IMR-90 (cell line): ENCODE results near the gene SLC6A2. TPM values are rescaled to one million over a fixed set of nuclear protein-coding genes. Genes with fewer than 3 reads are reported as not detected.

Source experiments
- ATAC-seq: fragments of 200-7000 bp; cut with Tn5 transposase; 2 replicates; pipeline ENCODE4 v1.9.1; 2020; ENCODE audit warnings: low read depth, mild to moderate bottlenecking, moderate library complexity
- BruUV-seq: library from RNA; stranded (reverse); fragments of 400-500 nt; replicated peaks from 2 replicates; lab custom pipeline; 2021; lab: Mats Ljungman, UMichigan
- CTCF ChIA-PET: fragments of 300-600 bp; formaldehyde crosslinking; extraction: SDS; loops from one replicate; lab custom pipeline; 2021; ENCODE audit warnings: antibody characterized with exemption; lab: Yijun Ruan, JAX
- POLR2A ChIA-PET: fragments of 300-600 bp; sonication (Branson Sonifier 250); formaldehyde crosslinking; loops from one replicate; lab custom pipeline; 2022; ENCODE audit warnings: antibody characterized with exemption; ENCODE audit not compliant: unreplicated experiment; lab: Charles Lee
- DNase-seq: peaks from one replicate; pipeline ENCODE4 v3.0.0; 2013
- H2AFZ ChIP-seq: replicated peaks from 2 replicates; pipeline ENCODE3; 2013; ENCODE audit warnings: low read length, mild to moderate bottlenecking; ENCODE audit not compliant: poor library complexity
- H2AK5ac ChIP-seq: 2 replicates; pipeline ENCODE4 v1.6.1; 2013; ENCODE audit warnings: low read depth, low read length, inconsistent platforms
- H2AK9ac ChIP-seq: replicated peaks from 2 replicates; pipeline ENCODE3; 2013; ENCODE audit warnings: mild to moderate bottlenecking, low read depth, low read length, moderate library complexity; ENCODE audit not compliant: poor library complexity
- H2BK120ac ChIP-seq: 2 replicates; pipeline ENCODE4 v1.6.1; 2013; ENCODE audit warnings: low read depth, low read length, inconsistent platforms
- H2BK15ac ChIP-seq: 3 replicates; pipeline ENCODE4 v1.6.1; 2013; ENCODE audit warnings: low read depth, low read length, inconsistent platforms
- H2BK20ac ChIP-seq: 2 replicates; pipeline ENCODE4 v1.6.1; 2013; ENCODE audit warnings: low read depth, mild to moderate bottlenecking, inconsistent platforms, low read length, moderate library complexity
- H2BK5ac ChIP-seq: 2 replicates; pipeline ENCODE4 v1.6.1; 2013; ENCODE audit warnings: mild to moderate bottlenecking, low read depth, low read length, inconsistent platforms; ENCODE audit not compliant: poor library complexity, severe bottlenecking
- H3K14ac ChIP-seq: replicated peaks from 2 replicates; pipeline ENCODE4 v1.6.1; 2013; ENCODE audit warnings: low read depth, low read length, inconsistent platforms
- H3K18ac ChIP-seq: 2 replicates; pipeline ENCODE4 v1.6.1; 2013; ENCODE audit warnings: low read depth, low read length, control low read depth
- H3K23ac ChIP-seq: 2 replicates; pipeline ENCODE4 v1.6.1; 2013; ENCODE audit warnings: low read depth, low read length, inconsistent platforms
- H3K27ac ChIP-seq: 2 replicates; pipeline ENCODE4 v1.5.1; 2013; ENCODE audit warnings: mild to moderate bottlenecking, control low read depth, low read length; ENCODE audit not compliant: insufficient read depth
- H3K27me3 ChIP-seq: 2 replicates; pipeline ENCODE4 v1.6.1; 2013; ENCODE audit warnings: low read length; ENCODE audit not compliant: control insufficient read depth, insufficient read depth
- H3K36me3 ChIP-seq: 2 replicates; pipeline ENCODE4 v1.6.1; 2013; ENCODE audit warnings: low read length, mixed read lengths; ENCODE audit not compliant: control insufficient read depth, insufficient read depth
- H3K4ac ChIP-seq: 2 replicates; pipeline ENCODE4 v1.6.1; 2013; ENCODE audit warnings: low read depth, low read length, inconsistent platforms
- H3K4me1 ChIP-seq: 2 replicates; pipeline ENCODE4 v1.6.1; 2013; ENCODE audit warnings: low read length, mixed read lengths; ENCODE audit not compliant: control insufficient read depth, insufficient read depth
- H3K4me2 ChIP-seq: 2 replicates; pipeline ENCODE4 v1.6.1; 2013; ENCODE audit warnings: low read depth, mild to moderate bottlenecking, control low read depth, low read length, moderate library complexity
- H3K4me3 ChIP-seq: 2 replicates; pipeline ENCODE4 v1.5.1; 2013; ENCODE audit warnings: low read depth, mild to moderate bottlenecking, control low read depth, low read length, moderate library complexity; ENCODE audit not compliant: insufficient read depth
- H3K56ac ChIP-seq: 2 replicates; pipeline ENCODE4 v1.6.1; 2013; ENCODE audit warnings: low read length, inconsistent platforms; ENCODE audit not compliant: insufficient read depth; ENCODE audit errors: extremely low read depth
- H3K79me1 ChIP-seq, 2 experiments: 2 replicates each; pipeline ENCODE4 v1.6.1; 2013; ENCODE audit warnings: low read length in 2 of 2, inconsistent platforms in 1 of 2, low read depth in 1 of 2
- H3K9ac ChIP-seq: 2 replicates; pipeline ENCODE4 v1.6.1; 2013; ENCODE audit warnings: low read depth, low read length, control low read depth
- H3K9me1 ChIP-seq: 2 replicates; pipeline ENCODE4 v1.6.1; 2013; ENCODE audit warnings: low read length, inconsistent platforms; ENCODE audit not compliant: insufficient read depth
- H3K9me3 ChIP-seq: 2 replicates; pipeline ENCODE4 v1.6.1; 2013; ENCODE audit warnings: low read length; ENCODE audit not compliant: control insufficient read depth, insufficient read depth
- H4K20me1 ChIP-seq: 2 replicates; pipeline ENCODE4 v1.6.1; 2013; ENCODE audit warnings: low read length, inconsistent platforms; ENCODE audit not compliant: insufficient read depth
- H4K5ac ChIP-seq: 2 replicates; pipeline ENCODE4 v1.6.1; 2013; ENCODE audit warnings: mild to moderate bottlenecking, low read depth, low read length, control low read depth
- H4K8ac ChIP-seq, 2 experiments: 2 replicates each; pipeline ENCODE4 v1.6.1; 2013; ENCODE audit warnings: low read depth in 2 of 2, low read length in 2 of 2, control low read depth in 1 of 2, inconsistent platforms in 1 of 2
- H4K91ac ChIP-seq: 2 replicates; pipeline ENCODE4 v1.6.1; 2013; ENCODE audit warnings: low read depth, low read length, inconsistent platforms; ENCODE audit not compliant: insufficient read depth
- USF2 ChIP-seq: fragments of 150-350 bp; IDR thresholded peaks from 2 replicates; pipeline ENCODE4 v1.6.1; 2017; ENCODE audit warnings: mild to moderate bottlenecking, antibody characterized with exemption, low read length, low read depth
- WGBS, 2 experiments: methylation state at CpG; one replicate each; pipeline versions ENCODE4 v1.1.5 to v1.1.7; 2013; ENCODE audit warnings: missing lambda C conversion rate in 2 of 2; ENCODE audit not compliant: insufficient read length in 1 of 2; ENCODE audit errors: extremely low coverage in 2 of 2; 5-methylcytosine and 5-hydroxymethylcytosine counted together
- dilution Hi-C: fragments of 300-500 bp; cut with HindIII; formaldehyde crosslinking; loops from one replicate; pipeline ENCODE4 v1.14.3; 2018; ENCODE audit warnings: low sequenced_read_pairs; ENCODE audit not compliant: unreplicated experiment
- in situ Hi-C: fragments of 300-500 bp; cut with MboI; formaldehyde crosslinking; loops from 3 replicates; pipeline ENCODE4 v1.14.3; 2019; ENCODE audit warnings: low sequenced_read_pairs, inconsistent platforms, mixed read lengths
- intact Hi-C: fragments of 100-400 bp; cut with micrococcal nuclease; formaldehyde crosslinking; loops from 2 replicates; pipeline ENCODE4 v1.10.0; 2022
- polyA plus RNA-seq, 3 experiments: library from polyadenylated mRNA; depleted of rRNA; stranded (reverse); fragments of >200 nt; gene quantifications; 2 replicates each; pipeline ENCODE4 v1.2.3, GENCODE V29; 2012; ENCODE audit warnings: low replicate concordance in 1 of 3
- total RNA-seq: library from RNA; depleted of rRNA; stranded (reverse); fragments of >200 nt; gene quantifications from 2 replicates; pipeline ENCODE4 v1.2.3, GENCODE V29; 2012
- TF ChIP-seq, protein P1 (sequence below): fragments of 150-350 bp; IDR thresholded peaks from 2 replicates; pipeline ENCODE4 v1.6.1; 2016; ENCODE audit warnings: low read depth, mild to moderate bottlenecking, low read length, moderate library complexity, borderline replicate concordance

The SLC6A2 gene
- total and polyA plus RNA-seq, 2 of the 4 experiments (the other 2 are of a cell fraction) = not detected

GRCh38 chr16:55700067-55700466 lies 44.3 kb downstream of the SLC6A2 start:
- TF ChIP-seq, protein P1, sequence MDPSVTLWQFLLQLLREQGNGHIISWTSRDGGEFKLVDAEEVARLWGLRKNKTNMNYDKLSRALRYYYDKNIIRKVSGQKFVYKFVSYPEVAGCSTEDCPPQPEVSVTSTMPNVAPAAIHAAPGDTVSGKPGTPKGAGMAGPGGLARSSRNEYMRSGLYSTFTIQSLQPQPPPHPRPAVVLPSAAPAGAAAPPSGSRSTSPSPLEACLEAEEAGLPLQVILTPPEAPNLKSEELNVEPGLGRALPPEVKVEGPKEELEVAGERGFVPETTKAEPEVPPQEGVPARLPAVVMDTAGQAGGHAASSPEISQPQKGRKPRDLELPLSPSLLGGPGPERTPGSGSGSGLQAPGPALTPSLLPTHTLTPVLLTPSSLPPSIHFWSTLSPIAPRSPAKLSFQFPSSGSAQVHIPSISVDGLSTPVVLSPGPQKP = no peak
- no peak for TF ChIP-seq USF2
- intact Hi-C loops = no loop called here
- in situ Hi-C loops = loop anchor here (5.0 to 25.0 kb wide), 3 partner anchors 153 to 612 kb away; no protein-coding TSS in a partner anchor

More at GRCh38 chr16:55700067-55700466, 44.3 kb downstream of the SLC6A2 start:
- Histone ChIP-seq H3K4me3 (no peak overlapping the region), H3K9me1 (no peaks in the 10 kb centered on the region; the same call in 1 of the 2 replicates), H3K18ac (no peak overlapping the region), H2AFZ (no peak overlapping the region), H3K4me2 (no peak overlapping the region), H4K91ac (no peak overlapping the region), H2BK15ac (no peak overlapping the region), H3K4ac (no peak overlapping the region), H3K9ac (no peak overlapping the region), H2AK5ac (no peak overlapping the region), H3K27ac (no peak overlapping the region), H3K9me3 (no peaks in the 10 kb centered on the region), H2AK9ac (no peak overlapping the region), H3K56ac (no peak overlapping the region), H3K27me3 (peaks cover 30% of the 10 kb centered on the region), H4K20me1 (no peaks in the 10 kb centered on the region), H4K8ac (no peak overlapping the region), H2BK120ac (no peak overlapping the region), H2BK20ac (no peak overlapping the region), H3K14ac (no peak overlapping the region), H3K23ac (no peak overlapping the region), H3K79me1 (no peaks in the 10 kb centered on the region), H4K5ac (no peak overlapping the region), H2BK5ac (no peak overlapping the region), H3K36me3 (no peaks in the 10 kb centered on the region), H3K4me1 (no peaks in the 10 kb centered on the region)
- DNase-seq = no peak
- ChIA-PET POLR2A (no interaction called here), CTCF (no interaction called here)
- dilution Hi-C loops = no loop called here
- ATAC-seq = no peak
- no TSS peak for BruUV-seq
- WGBS, 2 experiments = no CpG with 5 or more reads among the region's 10 CpGs
